Smooth muscle cell (in vitro differentiated cells): ENCODE results near the gene CACNG1. TPM values are rescaled to one million over a fixed set of nuclear protein-coding genes. Genes with fewer than 3 reads are reported as not detected.

Source experiments
- DNase-seq: peaks from one replicate; lab custom pipeline; 2025; ENCODE audit not compliant: unreplicated experiment; lab: John Stamatoyannopoulos, UW
- H2AFZ ChIP-seq: fragments of 200-600 bp; sonication (generic); 2 replicates; pipeline ENCODE4 v1.6.0; 2016; ENCODE audit warnings: antibody characterized with exemption, low read depth, mild to moderate bottlenecking
- H3F3A ChIP-seq: fragments of 200-600 bp; sonication (generic); 2 replicates; pipeline ENCODE4 v1.6.0; 2017; ENCODE audit warnings: antibody characterized with exemption, low read depth
- H3K27ac ChIP-seq: fragments of 200-600 bp; sonication (generic); 2 replicates; pipeline ENCODE4 v1.5.1; 2016; ENCODE audit warnings: low read depth, mild to moderate bottlenecking
- H3K27me3 ChIP-seq: fragments of 200-600 bp; sonication (generic); 2 replicates; pipeline ENCODE4 v1.6.1; 2016; ENCODE audit warnings: low read depth, mild to moderate bottlenecking
- H3K36me3 ChIP-seq: fragments of 200-600 bp; sonication (generic); 2 replicates; pipeline ENCODE4 v1.5.1; 2016; ENCODE audit warnings: low read depth
- H3K4me1 ChIP-seq: fragments of 200-600 bp; sonication (generic); 2 replicates; pipeline ENCODE4 v1.5.1; 2016; ENCODE audit warnings: low read depth
- H3K4me2 ChIP-seq: fragments of 200-600 bp; sonication (generic); 2 replicates; pipeline ENCODE4 v1.6.0; 2016; ENCODE audit warnings: mild to moderate bottlenecking
- H3K4me3 ChIP-seq: fragments of 200-600 bp; sonication (generic); 2 replicates; pipeline ENCODE4 v1.5.1; 2016; ENCODE audit warnings: mild to moderate bottlenecking
- H3K79me2 ChIP-seq: fragments of 200-600 bp; sonication (generic); 2 replicates; pipeline ENCODE4 v1.6.0; 2016; ENCODE audit warnings: low read depth, mild to moderate bottlenecking
- H3K9ac ChIP-seq: fragments of 200-600 bp; sonication (generic); 2 replicates; pipeline ENCODE4 v1.6.0; 2016; ENCODE audit warnings: low read depth
- H3K9me3 ChIP-seq: fragments of 200-600 bp; sonication (generic); replicated peaks from 2 replicates; pipeline ENCODE4 v1.5.1; 2016; ENCODE audit warnings: low read depth
- H4K20me1 ChIP-seq: fragments of 200-600 bp; sonication (generic); 2 replicates; pipeline ENCODE4 v1.6.0; 2016; ENCODE audit warnings: low read depth
- CTCF ChIP-seq: fragments of 200-600 bp; sonication (generic); IDR thresholded peaks from 2 replicates; pipeline ENCODE4 v1.5.1; 2017; ENCODE audit warnings: borderline replicate concordance, mild to moderate bottlenecking, antibody characterized with exemption; ENCODE audit not compliant: insufficient read depth, poor library complexity, severe bottlenecking
- WGBS: methylation state at CpG from one replicate; pipeline ENCODE4 v1.1.7; 2016; ENCODE audit warnings: low lambda C conversion rate; 5-methylcytosine and 5-hydroxymethylcytosine counted together
- polyA plus RNA-seq: library from polyadenylated mRNA; unstranded; fragments of >200 nt; fragmentation: Nextera tagmentation; extraction: Ambion mirVana; gene quantifications from 2 replicates; pipeline ENCODE4 v1.2.1, GENCODE V29; 2016
- total RNA-seq: library from RNA; depleted of rRNA; stranded (reverse); fragments of >200 nt; gene quantifications from 2 replicates; pipeline ENCODE4 v1.2.3, GENCODE V29; 2014

The CACNG1 gene
- total and polyA plus RNA-seq, 2 experiments from 2014 or later = not detected

DNA sequence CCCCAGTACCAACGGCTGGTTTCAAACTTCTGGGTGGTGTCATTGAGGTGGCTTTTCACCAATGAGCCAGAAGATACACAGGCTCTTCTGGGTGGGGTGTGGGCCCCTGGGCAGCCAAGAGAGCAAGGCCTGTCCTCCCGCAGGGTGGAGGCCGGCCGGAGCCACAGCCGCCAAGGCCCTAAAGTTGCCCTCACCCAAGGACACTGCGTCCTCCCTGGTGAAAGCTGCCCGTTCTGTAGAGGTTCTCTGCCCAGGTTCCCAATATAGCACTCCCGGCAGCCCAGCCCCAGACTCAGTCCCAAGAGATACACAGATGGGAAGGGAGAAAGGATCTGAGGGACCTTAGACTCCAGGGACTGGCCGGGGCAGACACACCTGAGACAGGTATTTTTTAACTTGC lies 10.7 kb upstream of the CACNG1 start:
- no peak for TF ChIP-seq CTCF
- Histone ChIP-seq H3K4me2 (no peak overlapping the region), H3K9ac (no peak overlapping the region), H3K4me1 (no peaks in the 10 kb centered on the region), H4K20me1 (no peaks in the 10 kb centered on the region), H3K27ac (no peak overlapping the region), H2AFZ (no peak overlapping the region), H3K27me3 (no peaks in the 10 kb centered on the region), H3K4me3 (no peak overlapping the region), H3K79me2 (no peaks in the 10 kb centered on the region), H3K36me3 (no peaks in the 10 kb centered on the region), H3K9me3 (no peaks in the 10 kb centered on the region), H3F3A (no peaks in the 10 kb centered on the region)
- no peak for DNase-seq
- 97% methylated on average over 9 of the region's 9 CpGs for WGBS

DNA sequence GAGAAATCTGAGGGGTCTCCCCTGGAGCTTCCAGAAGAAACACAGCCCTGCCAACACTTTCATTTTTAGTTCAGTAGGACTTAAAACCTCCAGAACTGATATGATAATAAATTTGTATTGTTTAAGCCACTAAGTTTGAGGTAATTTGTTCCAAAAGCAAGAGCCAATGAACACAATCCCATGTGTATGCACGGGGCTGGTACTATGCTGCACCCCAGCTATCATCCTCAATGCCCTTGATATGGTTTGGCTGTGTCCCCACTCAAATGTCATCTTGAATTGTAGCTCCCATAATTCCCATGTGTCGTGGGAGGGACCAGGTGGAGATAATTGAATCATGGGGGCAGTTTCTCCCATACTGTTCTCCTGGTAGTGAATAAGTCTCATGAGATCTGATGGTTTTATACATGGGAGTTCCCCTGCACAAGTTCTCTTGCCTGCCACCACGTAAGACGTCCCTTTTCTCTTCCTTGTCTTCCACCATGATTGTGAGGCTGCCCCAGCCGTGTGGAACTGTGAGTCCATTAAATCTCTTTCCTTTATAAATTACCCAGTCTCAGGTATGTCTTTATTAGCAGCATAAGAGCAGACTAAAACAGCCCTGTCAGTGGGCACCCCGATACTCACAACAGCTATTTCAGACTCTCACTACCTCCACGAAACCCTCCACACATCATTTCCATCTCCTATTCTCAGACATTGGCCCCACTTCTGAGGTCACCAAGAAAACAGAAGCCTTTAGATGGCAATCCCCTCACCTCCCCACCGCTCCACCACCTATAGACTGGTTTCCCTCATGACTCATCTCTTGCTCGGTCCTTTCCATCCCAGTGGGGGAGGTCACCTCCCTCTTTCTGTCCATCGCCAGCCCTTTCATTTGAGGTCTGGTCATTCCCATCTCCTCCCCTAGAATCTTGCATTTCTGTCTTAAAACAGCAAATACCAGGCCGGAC lies 8.9 kb upstream of the CACNG1 start:
- Histone ChIP-seq H3F3A (no peaks in the 10 kb centered on the region), H3K4me1 (no peaks in the 10 kb centered on the region), H3K36me3 (no peaks in the 10 kb centered on the region), H3K27ac (no peak overlapping the region), H3K9me3 (no peaks in the 10 kb centered on the region), H4K20me1 (no peaks in the 10 kb centered on the region), H3K79me2 (no peaks in the 10 kb centered on the region), H2AFZ (no peak overlapping the region), H3K27me3 (no peaks in the 10 kb centered on the region), H3K4me3 (no peak overlapping the region), H3K9ac (no peak overlapping the region), H3K4me2 (no peak overlapping the region)
- no peak for DNase-seq
- 79% methylated on average over 11 of the region's 11 CpGs for WGBS
- no peak for TF ChIP-seq CTCF

DNA sequence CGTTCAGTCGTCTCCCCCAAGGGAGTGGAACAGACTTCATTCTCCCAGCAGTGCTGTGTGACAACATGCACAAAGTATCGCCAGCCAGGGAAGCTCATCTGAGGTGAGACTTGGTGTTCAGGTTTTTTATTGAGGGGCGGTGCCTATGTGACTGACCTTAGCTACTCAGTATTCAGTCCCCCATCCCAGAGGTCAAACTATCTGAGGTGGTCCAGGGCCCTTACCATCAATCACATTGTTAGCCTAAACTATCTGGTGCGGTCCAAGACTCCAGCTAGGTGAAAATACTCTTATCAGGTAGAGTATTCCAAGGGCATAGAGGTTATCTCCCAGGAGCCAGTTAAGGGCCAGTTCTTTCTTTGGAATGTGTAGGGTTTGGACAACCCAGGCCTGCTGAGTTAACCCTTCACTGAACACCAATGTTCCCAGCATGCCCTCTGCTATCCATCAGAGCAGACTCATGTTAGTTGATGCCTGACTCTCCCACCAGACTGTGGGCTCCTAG lies 5.4 kb upstream of the CACNG1 start:
- Histone ChIP-seq H3K27ac (no peak overlapping the region), H2AFZ (no peak overlapping the region), H3K79me2 (no peaks in the 10 kb centered on the region), H3K9me3 (no peaks in the 10 kb centered on the region), H4K20me1 (no peaks in the 10 kb centered on the region), H3K9ac (no peak overlapping the region), H3K27me3 (no peaks in the 10 kb centered on the region), H3F3A (no peaks in the 10 kb centered on the region), H3K4me1 (no peaks in the 10 kb centered on the region), H3K4me3 (no peak overlapping the region), H3K4me2 (no peak overlapping the region), H3K36me3 (no peaks in the 10 kb centered on the region)
- no peak for TF ChIP-seq CTCF
- 72% methylated on average over 5 of the region's 5 CpGs for WGBS
- DNase-seq = no peak
